GM12891 (cell line): Measurements from ENCODE around the gene CABLES1.

Experiments
- POLR2A ChIP-seq: IDR thresholded peaks from 2 replicates; pipeline ENCODE4 v1.6.1; 2011; ENCODE audit warnings: low read depth, low read length, control low read depth
- POLR2AphosphoS5 ChIP-seq: IDR thresholded peaks from 2 replicates; pipeline ENCODE4 v1.6.1; 2011; ENCODE audit warnings: low read depth, low read length, control low read depth
- POU2F2 ChIP-seq: IDR thresholded peaks from 2 replicates; pipeline ENCODE4 v1.6.1; 2011; ENCODE audit warnings: low read depth, mild to moderate bottlenecking, control low read depth, low read length, moderate library complexity
- SPI1 ChIP-seq: IDR thresholded peaks from 2 replicates; pipeline ENCODE4 v1.6.1; 2011; ENCODE audit warnings: low read depth, low read length, control low read depth
- TAF1 ChIP-seq: IDR thresholded peaks from 2 replicates; pipeline ENCODE4 v1.6.1; 2011; ENCODE audit warnings: low read depth, low read length, control low read depth

- TF ChIP-seq POLR2A (no peak), TAF1 (no peak), POLR2AphosphoS5 (no peak), POU2F2 (no peak), SPI1 (no peak)
Observed at GRCh38 chr18:23186781-23187180, 51.5 kb downstream of the CABLES1 start.
